HepG2 (cell line): ENCODE measurements around the gene MAPK11. TPM values are rescaled to one million over a fixed set of nuclear protein-coding genes. Genes with fewer than 3 reads are reported as not detected.

ENCODE experiments used
- AGO1 ChIP-seq: fragments of 200-400 bp; formaldehyde crosslinking; IDR thresholded peaks from 2 replicates; pipeline ENCODE4 v1.6.1; 2017; ENCODE audit warnings: mild to moderate bottlenecking, low read depth, low read length, moderate library complexity; ENCODE audit not compliant: poor library complexity, severe bottlenecking
- EP300 ChIP-seq, 3 experiments: sonication (generic) in 1 of 3; formaldehyde crosslinking in 1 of 3; IDR thresholded peaks; 2 replicates each; pipeline versions ENCODE4 v1.5.1 to v1.6.1; 2011 to 2020; ENCODE audit warnings: low read depth in 2 of 3, low read length in 2 of 3, borderline replicate concordance in 1 of 3, improper control_type of control experiment in 1 of 3, mild to moderate bottlenecking in 1 of 3, missing genetic modification reagents in 1 of 3, moderate library complexity in 1 of 3
- HCFC1 ChIP-seq: fragments of 150-350 bp; IDR thresholded peaks from 2 replicates; pipeline ENCODE4 v1.6.1; 2014; ENCODE audit warnings: low read depth, low read length
- HNF4A ChIP-seq: sonication (generic); formaldehyde crosslinking; IDR thresholded peaks from 2 replicates; pipeline ENCODE4 v1.4.0; 2020; ENCODE audit warnings: missing genetic modification reagents
- KDM5A ChIP-seq: fragments of 200-600 bp; sonication (generic); IDR thresholded peaks from 2 replicates; pipeline ENCODE4 v1.7.0; 2018; ENCODE audit warnings: antibody characterized with exemption, mild to moderate bottlenecking, low read length, borderline replicate concordance
- SIN3A ChIP-seq: IDR thresholded peaks from 2 replicates; pipeline ENCODE4 v1.6.1; 2011; ENCODE audit warnings: low read depth, mild to moderate bottlenecking, control low read depth, low read length, borderline replicate concordance
- SRSF1 ChIP-seq: fragments of 200-400 bp; formaldehyde crosslinking; optimal IDR thresholded peaks from 2 replicates; pipeline ENCODE3; 2017; ENCODE audit warnings: mild to moderate bottlenecking, low read depth, low read length, moderate library complexity
- ZNF124 ChIP-seq: sonication (generic); formaldehyde crosslinking; IDR thresholded peaks from 2 replicates; pipeline ENCODE4 v1.4.0; 2020; ENCODE audit warnings: missing genetic modification reagents
- ZNF207 ChIP-seq: fragments of 450-650 bp; IDR thresholded peaks from 2 replicates; pipeline ENCODE4 v1.6.1; 2016; ENCODE audit warnings: antibody characterized with exemption, borderline replicate concordance
- ZNF24 ChIP-seq: fragments of 450-650 bp; IDR thresholded peaks from 2 replicates; pipeline ENCODE4 v1.6.1; 2017; ENCODE audit warnings: antibody characterized with exemption, mild to moderate bottlenecking
- ZNF30 ChIP-seq: sonication (generic); formaldehyde crosslinking; IDR thresholded peaks from 2 replicates; pipeline ENCODE4 v1.5.0; 2020; ENCODE audit warnings: mild to moderate bottlenecking, missing genetic modification reagents
- ZNF354B ChIP-seq: sonication (generic); formaldehyde crosslinking; IDR thresholded peaks from 2 replicates; pipeline ENCODE4 v1.8.0; 2022; ENCODE audit warnings: mild to moderate bottlenecking, missing genetic modification reagents
- ZNF432 ChIP-seq: sonication (generic); formaldehyde crosslinking; IDR thresholded peaks from 2 replicates; pipeline ENCODE4 v1.5.0; 2020; ENCODE audit warnings: missing genetic modification reagents, mild to moderate bottlenecking, borderline replicate concordance
- ZNF891 ChIP-seq: sonication (generic); formaldehyde crosslinking; IDR thresholded peaks from 2 replicates; pipeline ENCODE4 v1.5.0; 2020; ENCODE audit warnings: mild to moderate bottlenecking, missing genetic modification reagents
- ZSCAN30 ChIP-seq: sonication (generic); formaldehyde crosslinking; IDR thresholded peaks from 2 replicates; pipeline ENCODE4 v1.5.0; 2020; ENCODE audit warnings: mild to moderate bottlenecking, missing genetic modification reagents
- polyA plus RNA-seq, 8 experiments: library from polyadenylated mRNA; depleted of rRNA in 3 of 8; stranded (reverse) in 7 of 8; unstranded in 1 of 8; fragments of >200 nt; fragmentation: Illumina TruSeq in 4 of 8; extraction: Trizol in 4 of 8; gene quantifications; 2 replicates each; pipeline versions ENCODE4 v1.2.1 to v1.2.3, GENCODE V29; 2011 to 2016; ENCODE audit warnings: low read depth in 4 of 8, missing spikeins in 1 of 8, mixed read lengths in 1 of 8; ENCODE audit not compliant: insufficient read depth in 1 of 8
- total RNA-seq, 5 experiments: library from RNA; depleted of rRNA; stranded (reverse); fragments of >200 nt; fragmentation: Illumina TruSeq; extraction: Trizol; gene quantifications; 2 replicates each; pipeline ENCODE4 v1.2.3, GENCODE V29; 2016; ENCODE audit warnings: low read depth in 1 of 5
- TF ChIP-seq, protein P1 (sequence below): sonication (generic); formaldehyde crosslinking; IDR thresholded peaks from 2 replicates; pipeline ENCODE4 v1.8.0; 2022; ENCODE audit warnings: missing genetic modification reagents, mild to moderate bottlenecking, borderline replicate concordance
- TF ChIP-seq, protein P2 (sequence below): fragments of 450-650 bp; IDR thresholded peaks from 2 replicates; pipeline ENCODE4 v1.6.1; 2017; ENCODE audit warnings: mild to moderate bottlenecking
- TF ChIP-seq, protein P3 (sequence below): IDR thresholded peaks from 2 replicates; pipeline ENCODE4 v1.6.1; 2018; ENCODE audit warnings: missing genetic modification reagents
- TF ChIP-seq, protein P4 (sequence below): sonication (generic); formaldehyde crosslinking; IDR thresholded peaks from 2 replicates; pipeline ENCODE4 v1.4.0; 2020; ENCODE audit warnings: missing genetic modification reagents, mild to moderate bottlenecking, borderline replicate concordance
- TF ChIP-seq, protein P5 (sequence below): IDR thresholded peaks from 2 replicates; pipeline ENCODE4 v1.6.1; 2016; ENCODE audit warnings: missing biosample characterization, missing genetic modification reagents, low read depth

The MAPK11 gene
- total and polyA plus RNA-seq, 2 of the 13 experiments (the other 11 are each of a cell fraction or from before 2014, with no cell fraction given) = 0.15 to 0.17 TPM

DNA sequence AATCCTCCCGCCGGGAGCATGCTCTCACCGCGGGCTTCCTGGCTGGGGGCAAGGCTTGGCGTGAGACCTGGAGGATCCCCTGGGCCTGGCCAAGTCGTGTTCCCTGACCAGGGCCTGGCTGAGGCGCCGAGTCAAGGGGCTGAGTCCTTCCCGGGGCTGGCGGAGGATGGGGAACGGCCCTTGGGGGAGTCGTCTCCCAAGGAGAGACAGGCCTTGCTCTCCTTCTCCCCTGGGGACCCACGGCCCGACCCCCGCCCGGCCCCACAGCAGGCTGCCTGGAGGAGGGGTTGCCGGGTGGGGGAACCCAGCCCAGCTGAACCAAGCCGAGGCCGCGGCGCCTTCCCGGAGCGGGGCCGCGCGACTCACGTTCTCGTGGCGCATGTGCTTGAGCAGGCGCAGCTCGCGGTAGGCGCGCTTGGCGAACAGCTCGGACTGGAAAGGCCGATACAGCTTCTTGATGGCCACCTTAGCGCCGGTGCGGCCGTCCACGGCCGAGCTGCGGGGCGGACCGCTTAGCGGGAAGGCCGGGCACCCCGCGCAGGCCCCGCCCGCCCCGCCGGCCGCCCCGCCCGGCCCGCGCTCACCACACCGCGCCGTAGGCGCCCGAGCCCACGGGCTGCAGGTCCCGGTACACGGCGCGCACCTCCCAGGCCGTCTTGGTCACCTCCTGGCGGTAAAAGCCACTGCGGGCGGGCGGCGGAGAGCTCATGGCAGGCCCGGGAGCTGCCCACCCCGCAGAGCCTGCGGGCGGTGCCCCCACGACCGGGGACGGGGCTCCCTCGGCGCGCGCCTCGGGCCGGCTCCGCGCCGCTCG is 9.2 kb downstream of the MAPK11 start (continued):
- TF ChIP-seq, protein P1, sequence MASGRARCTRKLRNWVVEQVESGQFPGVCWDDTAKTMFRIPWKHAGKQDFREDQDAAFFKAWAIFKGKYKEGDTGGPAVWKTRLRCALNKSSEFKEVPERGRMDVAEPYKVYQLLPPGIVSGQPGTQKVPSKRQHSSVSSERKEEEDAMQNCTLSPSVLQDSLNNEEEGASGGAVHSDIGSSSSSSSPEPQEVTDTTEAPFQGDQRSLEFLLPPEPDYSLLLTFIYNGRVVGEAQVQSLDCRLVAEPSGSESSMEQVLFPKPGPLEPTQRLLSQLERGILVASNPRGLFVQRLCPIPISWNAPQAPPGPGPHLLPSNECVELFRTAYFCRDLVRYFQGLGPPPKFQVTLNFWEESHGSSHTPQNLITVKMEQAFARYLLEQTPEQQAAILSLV (CRISPR knock-in tag) = peak; percentile 23; the same call in 1 of the 2 replicates
- TF ChIP-seq, protein P2, sequence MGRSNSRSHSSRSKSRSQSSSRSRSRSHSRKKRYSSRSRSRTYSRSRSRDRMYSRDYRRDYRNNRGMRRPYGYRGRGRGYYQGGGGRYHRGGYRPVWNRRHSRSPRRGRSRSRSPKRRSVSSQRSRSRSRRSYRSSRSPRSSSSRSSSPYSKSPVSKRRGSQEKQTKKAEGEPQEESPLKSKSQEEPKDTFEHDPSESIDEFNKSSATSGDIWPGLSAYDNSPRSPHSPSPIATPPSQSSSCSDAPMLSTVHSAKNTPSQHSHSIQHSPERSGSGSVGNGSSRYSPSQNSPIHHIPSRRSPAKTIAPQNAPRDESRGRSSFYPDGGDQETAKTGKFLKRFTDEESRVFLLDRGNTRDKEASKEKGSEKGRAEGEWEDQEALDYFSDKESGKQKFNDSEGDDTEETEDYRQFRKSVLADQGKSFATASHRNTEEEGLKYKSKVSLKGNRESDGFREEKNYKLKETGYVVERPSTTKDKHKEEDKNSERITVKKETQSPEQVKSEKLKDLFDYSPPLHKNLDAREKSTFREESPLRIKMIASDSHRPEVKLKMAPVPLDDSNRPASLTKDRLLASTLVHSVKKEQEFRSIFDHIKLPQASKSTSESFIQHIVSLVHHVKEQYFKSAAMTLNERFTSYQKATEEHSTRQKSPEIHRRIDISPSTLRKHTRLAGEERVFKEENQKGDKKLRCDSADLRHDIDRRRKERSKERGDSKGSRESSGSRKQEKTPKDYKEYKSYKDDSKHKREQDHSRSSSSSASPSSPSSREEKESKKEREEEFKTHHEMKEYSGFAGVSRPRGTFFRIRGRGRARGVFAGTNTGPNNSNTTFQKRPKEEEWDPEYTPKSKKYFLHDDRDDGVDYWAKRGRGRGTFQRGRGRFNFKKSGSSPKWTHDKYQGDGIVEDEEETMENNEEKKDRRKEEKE = no peak
- no peak for TF ChIP-seq AGO1
- TF ChIP-seq, protein P3, sequence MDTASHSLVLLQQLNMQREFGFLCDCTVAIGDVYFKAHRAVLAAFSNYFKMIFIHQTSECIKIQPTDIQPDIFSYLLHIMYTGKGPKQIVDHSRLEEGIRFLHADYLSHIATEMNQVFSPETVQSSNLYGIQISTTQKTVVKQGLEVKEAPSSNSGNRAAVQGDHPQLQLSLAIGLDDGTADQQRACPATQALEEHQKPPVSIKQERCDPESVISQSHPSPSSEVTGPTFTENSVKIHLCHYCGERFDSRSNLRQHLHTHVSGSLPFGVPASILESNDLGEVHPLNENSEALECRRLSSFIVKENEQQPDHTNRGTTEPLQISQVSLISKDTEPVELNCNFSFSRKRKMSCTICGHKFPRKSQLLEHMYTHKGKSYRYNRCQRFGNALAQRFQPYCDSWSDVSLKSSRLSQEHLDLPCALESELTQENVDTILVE = no peak
- TF ChIP-seq ZSCAN30 (CRISPR knock-in tag) = no peak
- no peak for TF ChIP-seq ZNF24
- no peak for TF ChIP-seq ZNF354B (CRISPR knock-in tag)
- no peak for TF ChIP-seq HCFC1
- no peak for TF ChIP-seq SRSF1
- no peak for TF ChIP-seq HNF4A (CRISPR knock-in tag)
- TF ChIP-seq ZNF124 (CRISPR knock-in tag) = no peak
- TF ChIP-seq KDM5A = no peak
- TF ChIP-seq ZNF30 (CRISPR knock-in tag) = 0 out of 2 replicates have a peak, but pooled peaks have one; percentile 57
- peak; percentile 61; the same call in 1 of the 2 replicates for TF ChIP-seq ZNF891
- TF ChIP-seq, protein P4, sequence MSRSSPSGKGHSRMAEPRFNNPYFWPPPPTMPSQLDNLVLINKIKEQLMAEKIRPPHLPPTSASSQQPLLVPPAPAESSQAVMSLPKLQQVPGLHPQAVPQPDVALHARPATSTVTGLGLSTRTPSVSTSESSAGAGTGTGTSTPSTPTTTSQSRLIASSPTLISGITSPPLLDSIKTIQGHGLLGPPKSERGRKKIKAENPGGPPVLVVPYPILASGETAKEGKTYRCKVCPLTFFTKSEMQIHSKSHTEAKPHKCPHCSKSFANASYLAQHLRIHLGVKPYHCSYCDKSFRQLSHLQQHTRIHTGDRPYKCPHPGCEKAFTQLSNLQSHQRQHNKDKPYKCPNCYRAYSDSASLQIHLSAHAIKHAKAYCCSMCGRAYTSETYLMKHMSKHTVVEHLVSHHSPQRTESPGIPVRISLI = no peak
- no peak for TF ChIP-seq EP300 (IDR thresholded peaks at IDR 0.05; ENCODE audit: low read depth in 2 of 2, low read length in 2 of 2)
- TF ChIP-seq EP300 (CRISPR knock-in tag; IDR thresholded peaks at IDR 0.05; ENCODE audit: borderline replicate concordance) = no peak
- TF ChIP-seq, protein P5, sequence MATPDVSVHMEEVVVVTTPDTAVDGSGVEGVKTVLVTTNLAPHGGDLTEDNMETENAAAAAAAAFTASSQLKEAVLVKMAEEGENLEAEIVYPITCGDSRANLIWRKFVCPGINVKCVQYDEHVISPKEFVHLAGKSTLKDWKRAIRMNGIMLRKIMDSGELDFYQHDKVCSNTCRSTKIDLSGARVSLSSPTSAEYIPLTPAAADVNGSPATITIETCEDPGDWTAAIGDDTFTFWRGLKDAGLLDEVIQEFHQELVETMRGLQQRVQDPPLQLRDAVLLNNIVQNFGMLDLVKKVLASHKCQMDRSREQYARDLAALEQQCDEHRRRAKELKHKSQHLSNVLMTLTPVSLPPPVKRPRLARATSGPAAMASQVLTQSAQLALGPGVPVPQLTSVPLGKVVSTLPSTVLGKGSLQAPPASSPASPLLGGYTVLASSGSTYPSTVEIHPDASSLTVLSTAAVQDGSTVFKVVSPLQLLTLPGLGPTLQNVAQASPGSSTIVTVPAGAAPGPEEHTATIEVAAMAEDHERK (CRISPR knock-in tag) = no peak
- no peak for TF ChIP-seq ZNF207
- TF ChIP-seq ZNF432 (CRISPR knock-in tag) = no peak
- TF ChIP-seq SIN3A = no peak
